ENCODE results near the gene C4B. TPM values are rescaled to one million over a fixed set of nuclear protein-coding genes. Genes with fewer than 3 reads are reported as not detected.

Gene C4B
- total and polyA plus RNA-seq, 9 of the 15 experiments (the other 6 are each of a cell fraction or from before 2014, with no cell fraction given) = 0.32 to 8.8 (median 5.4) TPM

DNA sequence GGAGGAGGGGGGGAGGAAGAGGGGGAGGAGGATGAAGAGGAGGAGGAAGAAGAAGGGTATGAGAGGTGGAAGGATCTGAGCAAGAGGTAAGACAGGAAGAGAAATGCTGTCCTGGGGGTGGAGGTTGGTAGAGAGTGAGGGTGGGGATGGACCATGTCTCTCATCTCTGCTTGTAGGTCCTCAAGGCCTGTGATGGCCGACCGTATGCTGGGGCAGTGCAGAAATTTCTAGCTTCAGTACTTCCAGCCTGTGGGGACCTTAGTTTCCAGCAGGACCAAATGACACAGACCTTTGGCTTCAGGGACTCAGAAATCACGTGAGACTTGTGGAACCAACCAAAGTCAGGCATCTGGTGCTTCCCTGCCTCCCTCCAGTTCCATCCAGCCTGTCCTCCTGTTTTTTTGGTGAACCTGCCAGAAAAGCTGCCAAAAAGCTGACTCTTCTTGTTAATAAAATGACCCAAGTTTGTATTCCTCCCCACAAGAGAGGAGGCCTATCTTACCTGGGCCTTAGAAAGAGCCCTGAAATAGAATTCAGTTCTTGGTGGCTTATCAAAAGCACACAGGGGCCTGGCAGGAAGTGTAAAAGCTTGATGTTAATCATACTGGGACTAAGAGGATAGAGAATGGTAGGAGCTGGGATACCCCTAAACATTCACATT is 35.2 kb upstream of the C4B start (continued):
- TF ChIP-seq ELK1 (CRISPR knock-in tag; IDR thresholded peaks at IDR 0.05) (no peak), BHLHE40 (IDR thresholded peaks at IDR 0.05; ENCODE audit: low read length) (peak; percentile 71; the same call in 1 of the 2 replicates), FOXM1 (IDR thresholded peaks at IDR 0.05; ENCODE audit: low read depth) (0 out of 2 replicates have a peak, but pooled peaks have one; percentile 12), FOXM1 (CRISPR knock-in tag; IDR thresholded peaks at IDR 0.05; ENCODE audit: low read depth) (no peak), RAD51 (IDR thresholded peaks at IDR 0.05; ENCODE audit: borderline replicate concordance, low read depth) (peak; percentile 45; the same call in 1 of the 2 replicates), ZNF583 (CRISPR knock-in tag; IDR thresholded peaks at IDR 0.05) (peak; percentile 63), MAZ (CRISPR knock-in tag; conservative IDR thresholded peaks at IDR 0.05 in 1 of 2, IDR thresholded peaks at IDR 0.05 in 1 of 2) (0 out of 4 replicates have a peak, but pooled peaks of 1 of the 2 experiments have one; percentile 41), EP300 (IDR thresholded peaks at IDR 0.05; ENCODE audit: low read length) (peak; percentile 76; the same call in 1 of the 2 replicates), CBFA2T3 (IDR thresholded peaks at IDR 0.05) (peak; percentile 67), MXD1 (CRISPR knock-in tag; IDR thresholded peaks at IDR 0.05; ENCODE audit: borderline replicate concordance, poor library complexity, severe bottlenecking) (no peak), DEAF1 (CRISPR knock-in tag; IDR thresholded peaks at IDR 0.05) (peak; percentile 47; the same call in 1 of the 2 replicates), ZNF133 (CRISPR knock-in tag; IDR thresholded peaks at IDR 0.05) (0 out of 2 replicates have a peak, but pooled peaks have one; percentile 44), ZNF239 (CRISPR knock-in tag; IDR thresholded peaks at IDR 0.05) (peak; percentile 4; the same call in 1 of the 2 replicates), BACH1 (tag; IDR thresholded peaks at IDR 0.05) (no peak), ZFX (CRISPR knock-in tag; IDR thresholded peaks at IDR 0.05) (peak; percentile 59), TAF15 (IDR thresholded peaks at IDR 0.05; ENCODE audit: low read depth, low read length) (no peak)
- TF ChIP-seq, protein P1, sequence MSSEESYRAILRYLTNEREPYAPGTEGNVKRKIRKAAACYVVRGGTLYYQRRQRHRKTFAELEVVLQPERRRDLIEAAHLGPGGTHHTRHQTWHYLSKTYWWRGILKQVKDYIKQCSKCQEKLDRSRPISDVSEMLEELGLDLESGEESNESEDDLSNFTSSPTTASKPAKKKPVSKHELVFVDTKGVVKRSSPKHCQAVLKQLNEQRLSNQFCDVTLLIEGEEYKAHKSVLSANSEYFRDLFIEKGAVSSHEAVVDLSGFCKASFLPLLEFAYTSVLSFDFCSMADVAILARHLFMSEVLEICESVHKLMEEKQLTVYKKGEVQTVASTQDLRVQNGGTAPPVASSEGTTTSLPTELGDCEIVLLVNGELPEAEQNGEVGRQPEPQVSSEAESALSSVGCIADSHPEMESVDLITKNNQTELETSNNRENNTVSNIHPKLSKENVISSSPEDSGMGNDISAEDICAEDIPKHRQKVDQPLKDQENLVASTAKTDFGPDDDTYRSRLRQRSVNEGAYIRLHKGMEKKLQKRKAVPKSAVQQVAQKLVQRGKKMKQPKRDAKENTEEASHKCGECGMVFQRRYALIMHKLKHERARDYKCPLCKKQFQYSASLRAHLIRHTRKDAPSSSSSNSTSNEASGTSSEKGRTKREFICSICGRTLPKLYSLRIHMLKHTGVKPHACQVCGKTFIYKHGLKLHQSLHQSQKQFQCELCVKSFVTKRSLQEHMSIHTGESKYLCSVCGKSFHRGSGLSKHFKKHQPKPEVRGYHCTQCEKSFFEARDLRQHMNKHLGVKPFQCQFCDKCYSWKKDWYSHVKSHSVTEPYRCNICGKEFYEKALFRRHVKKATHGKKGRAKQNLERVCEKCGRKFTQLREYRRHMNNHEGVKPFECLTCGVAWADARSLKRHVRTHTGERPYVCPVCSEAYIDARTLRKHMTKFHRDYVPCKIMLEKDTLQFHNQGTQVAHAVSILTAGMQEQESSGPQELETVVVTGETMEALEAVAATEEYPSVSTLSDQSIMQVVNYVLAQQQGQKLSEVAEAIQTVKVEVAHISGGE (CRISPR knock-in tag; IDR thresholded peaks at IDR 0.05) = peak in 1 of 3 experiments; percentile 62; a peak in 1 of 6 replicates
- TF ChIP-seq, protein P2, sequence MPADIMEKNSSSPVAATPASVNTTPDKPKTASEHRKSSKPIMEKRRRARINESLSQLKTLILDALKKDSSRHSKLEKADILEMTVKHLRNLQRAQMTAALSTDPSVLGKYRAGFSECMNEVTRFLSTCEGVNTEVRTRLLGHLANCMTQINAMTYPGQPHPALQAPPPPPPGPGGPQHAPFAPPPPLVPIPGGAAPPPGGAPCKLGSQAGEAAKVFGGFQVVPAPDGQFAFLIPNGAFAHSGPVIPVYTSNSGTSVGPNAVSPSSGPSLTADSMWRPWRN (IDR thresholded peaks at IDR 0.05; ENCODE audit: low read depth) = no peak

All from K562 (cell line).